22Rv1 (cell line): ENCODE data around the gene ADIPOR2.
"Not testable (repeated sequence)": the region's sequence is repeated elsewhere in the genome, so short reads cannot be mapped to it uniquely, and the experiment has no call there.

ENCODE experiments used
- H3K27ac ChIP-seq: fragments of 450-650 bp; 2 replicates; pipeline ENCODE4 v1.5.1; 2017
- ZFX ChIP-seq: fragments of 450-650 bp; IDR thresholded peaks from 2 replicates; pipeline ENCODE4 v1.6.1; 2017; ENCODE audit warnings: antibody characterized with exemption, borderline replicate concordance
- TF ChIP-seq, protein P1 (sequence below): fragments of 450-650 bp; IDR thresholded peaks from 2 replicates; pipeline ENCODE4 v1.5.1; 2017; ENCODE audit warnings: mild to moderate bottlenecking

ADIPOR2 gene

DNA sequence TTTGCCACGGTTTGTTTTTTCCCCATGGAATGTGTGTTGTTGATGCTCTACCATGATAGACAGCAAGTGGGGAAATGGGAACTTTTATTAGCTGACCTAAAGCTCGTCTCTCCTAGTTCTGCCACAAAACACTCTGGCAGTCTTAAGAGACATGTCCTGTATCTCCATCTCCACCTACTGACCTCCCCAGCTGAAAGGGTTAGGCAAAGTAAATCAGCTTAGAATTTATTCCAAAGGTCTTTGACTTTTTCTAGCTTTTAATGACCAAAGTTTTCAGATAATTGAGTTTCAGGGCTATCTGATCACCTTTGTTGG lies 9.4 kb upstream of the ADIPOR2 start:
- H3K27ac ChIP-seq: no peak overlapping the region
- TF ChIP-seq, protein P1, sequence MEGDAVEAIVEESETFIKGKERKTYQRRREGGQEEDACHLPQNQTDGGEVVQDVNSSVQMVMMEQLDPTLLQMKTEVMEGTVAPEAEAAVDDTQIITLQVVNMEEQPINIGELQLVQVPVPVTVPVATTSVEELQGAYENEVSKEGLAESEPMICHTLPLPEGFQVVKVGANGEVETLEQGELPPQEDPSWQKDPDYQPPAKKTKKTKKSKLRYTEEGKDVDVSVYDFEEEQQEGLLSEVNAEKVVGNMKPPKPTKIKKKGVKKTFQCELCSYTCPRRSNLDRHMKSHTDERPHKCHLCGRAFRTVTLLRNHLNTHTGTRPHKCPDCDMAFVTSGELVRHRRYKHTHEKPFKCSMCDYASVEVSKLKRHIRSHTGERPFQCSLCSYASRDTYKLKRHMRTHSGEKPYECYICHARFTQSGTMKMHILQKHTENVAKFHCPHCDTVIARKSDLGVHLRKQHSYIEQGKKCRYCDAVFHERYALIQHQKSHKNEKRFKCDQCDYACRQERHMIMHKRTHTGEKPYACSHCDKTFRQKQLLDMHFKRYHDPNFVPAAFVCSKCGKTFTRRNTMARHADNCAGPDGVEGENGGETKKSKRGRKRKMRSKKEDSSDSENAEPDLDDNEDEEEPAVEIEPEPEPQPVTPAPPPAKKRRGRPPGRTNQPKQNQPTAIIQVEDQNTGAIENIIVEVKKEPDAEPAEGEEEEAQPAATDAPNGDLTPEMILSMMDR: no peak
- TF ChIP-seq ZFX: no peak

DNA sequence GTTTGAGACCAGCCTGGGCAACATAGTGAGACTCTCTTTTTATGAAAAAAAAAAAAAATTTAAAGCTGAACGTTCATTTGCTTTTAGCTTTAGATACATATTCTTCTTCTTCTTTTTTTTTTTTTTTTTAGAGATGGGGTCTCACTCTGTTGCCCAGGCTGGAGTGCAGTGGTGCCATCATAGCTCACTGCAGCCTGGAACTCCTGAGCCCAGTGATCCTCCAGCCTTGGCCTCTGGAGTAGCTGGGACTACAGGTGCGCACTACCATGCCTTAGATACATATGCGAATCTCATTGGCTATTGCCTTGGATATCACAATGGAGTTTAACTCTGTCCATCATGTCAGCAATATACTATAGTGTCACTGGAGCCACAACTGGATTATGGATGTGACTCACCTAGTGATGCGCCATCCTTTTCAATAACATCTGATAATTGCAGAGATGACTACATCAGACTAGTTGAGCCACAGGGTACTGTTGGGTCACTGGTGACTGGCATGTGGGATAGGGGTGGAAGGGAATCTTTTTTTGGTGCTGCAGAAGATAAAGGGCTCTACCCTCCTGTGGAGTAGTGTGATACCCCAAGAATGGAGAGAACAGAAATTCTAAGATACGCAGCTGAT lies 2.7 kb upstream of the ADIPOR2 start:
- H3K27ac ChIP-seq: no peak overlapping the region
- TF ChIP-seq ZFX: no peak
- TF ChIP-seq, protein P1: no peak

GRCh38 chr12:1691123-1692007 lies 495 bp downstream of the ADIPOR2 start:
- peak overlapping the region; percentile 80 for H3K27ac ChIP-seq

DNA sequence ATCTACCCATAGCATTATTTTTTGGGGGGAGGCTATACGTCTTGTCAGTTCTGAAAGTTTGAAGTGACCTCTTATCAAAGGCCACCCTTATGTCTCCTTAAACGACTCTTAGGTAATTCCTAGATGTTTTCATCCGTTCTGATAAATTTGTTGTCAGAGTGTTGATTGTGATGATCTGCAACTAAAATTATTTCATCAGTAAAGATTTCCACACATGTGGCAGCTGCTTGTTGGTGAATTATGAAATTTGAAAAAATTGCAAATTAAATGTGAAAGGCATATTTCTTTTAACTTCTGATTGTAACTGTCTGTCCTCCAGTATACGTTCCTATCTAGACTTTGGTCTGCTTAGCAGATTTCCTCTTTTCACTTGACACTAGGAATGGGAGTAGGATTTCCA lies 1.4 kb downstream of the ADIPOR2 start:
- H3K27ac ChIP-seq: no peak overlapping the region
- TF ChIP-seq, protein P1: no peak
- TF ChIP-seq ZFX: no peak

More at GRCh38 chr12:1691123-1692007, 495 bp downstream of the ADIPOR2 start:
- TF ChIP-seq, protein P1: peak; percentile 21; the same call in 1 of the 2 replicates
- TF ChIP-seq ZFX: no peak

DNA sequence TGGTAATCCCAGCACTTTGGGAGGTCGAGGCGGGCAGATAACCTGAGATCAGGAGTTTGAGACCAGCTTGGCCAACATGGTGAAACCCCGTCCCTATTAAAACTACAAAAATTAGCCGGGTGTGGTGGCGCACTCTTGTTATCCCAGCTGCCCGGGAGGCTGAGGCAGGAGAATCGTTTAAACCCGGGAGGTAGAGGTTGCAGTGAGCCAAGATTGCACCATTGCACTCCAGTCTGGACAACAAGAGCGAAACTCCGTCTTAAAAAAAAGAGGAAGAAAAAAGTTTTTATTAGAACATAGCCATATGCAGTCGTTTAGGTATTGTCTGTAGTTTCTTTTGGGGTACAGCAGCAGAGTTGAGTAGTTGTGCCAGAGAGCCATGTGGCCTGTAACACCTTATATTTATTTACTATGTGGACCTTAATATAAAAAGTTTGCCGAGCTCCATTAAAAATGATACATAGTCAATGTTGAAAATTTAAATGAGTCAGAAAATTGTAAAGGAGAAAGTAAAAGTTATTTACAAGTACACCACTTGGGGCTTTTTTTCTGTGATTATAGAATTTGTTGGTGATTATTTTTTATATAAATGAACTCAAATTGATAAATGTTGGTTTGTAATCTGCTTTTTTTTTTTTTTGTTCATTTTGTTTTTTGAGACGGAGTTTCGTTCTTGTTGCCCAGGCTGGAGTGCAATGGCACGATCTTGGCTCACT lies 2.2 kb downstream of the ADIPOR2 start:
- no peak overlapping the region for H3K27ac ChIP-seq
- TF ChIP-seq ZFX: no peak
- TF ChIP-seq, protein P1: no peak

DNA sequence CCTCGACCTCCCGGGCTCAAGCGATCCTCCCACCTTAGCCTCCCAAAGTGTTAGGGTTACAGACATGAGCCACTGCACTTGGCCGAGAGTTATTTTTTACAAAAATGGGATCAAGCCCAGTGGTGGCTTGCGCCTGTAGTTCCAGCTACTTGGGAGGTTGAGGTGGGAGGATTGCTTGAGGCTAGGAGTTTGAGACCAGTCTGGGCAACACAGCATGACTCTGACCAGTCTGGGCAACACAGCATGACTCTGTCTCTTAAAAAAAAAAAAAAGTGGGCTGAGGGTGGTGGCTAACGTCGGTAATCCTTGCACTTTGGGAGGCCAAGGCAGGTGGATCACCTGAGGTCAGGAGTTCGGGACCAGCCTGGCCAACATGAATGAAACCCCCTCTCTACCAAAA lies 4.2 kb downstream of the ADIPOR2 start:
- H3K27ac ChIP-seq: not testable (repeated sequence)

DNA sequence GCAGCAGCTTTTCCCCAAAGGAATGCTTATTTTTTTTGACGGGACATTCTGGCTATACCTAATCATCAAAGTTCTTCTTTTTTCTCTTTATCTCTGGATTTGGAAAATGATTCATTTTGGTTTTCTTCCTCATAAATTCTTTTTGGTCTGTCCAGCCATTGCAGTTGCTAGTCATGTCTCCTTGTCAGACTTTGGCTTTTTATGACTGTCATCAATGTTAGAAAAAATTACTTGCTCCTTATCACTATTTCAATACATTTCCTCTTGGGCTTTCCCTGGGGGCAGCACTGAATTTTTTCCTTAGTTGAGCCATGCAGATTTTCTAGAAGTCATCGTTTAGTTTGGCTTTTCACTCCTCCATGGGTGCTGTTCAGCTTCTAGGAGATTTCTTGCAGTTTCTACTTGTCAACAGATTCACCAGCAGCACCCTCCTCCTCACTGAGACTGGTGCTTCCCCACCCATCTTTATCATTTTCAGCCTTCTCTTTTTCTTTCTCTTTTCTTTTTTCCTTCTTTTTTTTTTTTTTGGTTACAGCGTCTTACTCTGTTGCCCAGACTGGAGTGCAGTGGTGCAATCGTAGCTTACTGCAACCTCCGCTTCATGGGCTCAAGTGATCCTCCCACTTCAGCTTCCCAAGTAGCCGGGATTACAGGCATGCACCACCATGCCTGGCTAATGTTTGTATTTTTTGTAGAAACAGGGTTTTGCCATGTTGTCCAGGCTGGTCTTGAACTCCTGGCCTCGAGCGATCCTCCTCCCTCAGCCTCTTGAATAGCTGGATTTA lies 5.2 kb downstream of the ADIPOR2 start:
- no peak overlapping the region for H3K27ac ChIP-seq
- no peak for TF ChIP-seq ZFX
- TF ChIP-seq, protein P1: no peak
